Peyer's patch (tissue), 4 donors: ENCODE measurements around the gene RAB5B.

Experiments used
- POLR2A ChIP-seq, 2 donors: fragments of 450-650 bp; IDR thresholded peaks; one replicate each; pipeline ENCODE4 v1.5.1; 2017; ENCODE audit warnings: antibody characterized with exemption in 2 of 2, mild to moderate bottlenecking in 2 of 2, moderate library complexity in 2 of 2
- TF ChIP-seq, protein P1 (sequence below), 6 experiments: fragments of 450-650 bp in 4 of 6; fragments of 200-600 bp in 2 of 6; sonication (generic) in 1 of 6; IDR thresholded peaks; one replicate each; pipeline ENCODE4 v1.5.1; 2017 to 2019; ENCODE audit warnings: antibody characterized with exemption in 6 of 6, mild to moderate bottlenecking in 3 of 6, moderate library complexity in 1 of 6

DNA sequence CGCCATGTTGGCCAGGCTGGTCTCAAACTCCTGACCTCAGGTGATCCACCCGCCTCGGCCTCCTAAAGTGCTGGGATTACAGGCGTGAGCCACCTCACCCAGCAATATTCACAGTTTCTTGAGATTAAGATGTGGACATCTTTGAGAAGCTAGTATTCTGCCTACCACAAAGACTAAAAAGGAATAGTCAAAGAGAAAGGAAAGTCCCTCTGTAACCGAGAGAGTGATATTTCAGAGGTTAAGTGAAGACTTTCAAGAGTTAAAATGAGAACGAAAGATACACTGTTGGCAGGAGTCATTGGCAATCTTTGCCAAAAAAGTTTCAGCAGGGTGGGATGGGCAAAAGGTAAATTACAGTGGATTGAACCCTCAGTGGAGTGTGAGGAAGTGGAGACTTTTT, 27.3 kb upstream of the RAB5B start:
- TF ChIP-seq, protein P1, sequence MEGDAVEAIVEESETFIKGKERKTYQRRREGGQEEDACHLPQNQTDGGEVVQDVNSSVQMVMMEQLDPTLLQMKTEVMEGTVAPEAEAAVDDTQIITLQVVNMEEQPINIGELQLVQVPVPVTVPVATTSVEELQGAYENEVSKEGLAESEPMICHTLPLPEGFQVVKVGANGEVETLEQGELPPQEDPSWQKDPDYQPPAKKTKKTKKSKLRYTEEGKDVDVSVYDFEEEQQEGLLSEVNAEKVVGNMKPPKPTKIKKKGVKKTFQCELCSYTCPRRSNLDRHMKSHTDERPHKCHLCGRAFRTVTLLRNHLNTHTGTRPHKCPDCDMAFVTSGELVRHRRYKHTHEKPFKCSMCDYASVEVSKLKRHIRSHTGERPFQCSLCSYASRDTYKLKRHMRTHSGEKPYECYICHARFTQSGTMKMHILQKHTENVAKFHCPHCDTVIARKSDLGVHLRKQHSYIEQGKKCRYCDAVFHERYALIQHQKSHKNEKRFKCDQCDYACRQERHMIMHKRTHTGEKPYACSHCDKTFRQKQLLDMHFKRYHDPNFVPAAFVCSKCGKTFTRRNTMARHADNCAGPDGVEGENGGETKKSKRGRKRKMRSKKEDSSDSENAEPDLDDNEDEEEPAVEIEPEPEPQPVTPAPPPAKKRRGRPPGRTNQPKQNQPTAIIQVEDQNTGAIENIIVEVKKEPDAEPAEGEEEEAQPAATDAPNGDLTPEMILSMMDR (IDR thresholded peaks at IDR 0.05), result no peak
- TF ChIP-seq POLR2A (IDR thresholded peaks at IDR 0.05), result no peak
